Prostate gland (tissue), 2 donors: Measurements from ENCODE around the gene JMY. TPM values are rescaled to one million over a fixed set of nuclear protein-coding genes. Genes with fewer than 3 reads are reported as not detected.

Source experiments
- DNase-seq: peaks from one replicate; pipeline ENCODE4 v3.0.0-alpha.2; 2019; ENCODE audit warnings: low spot score
- H3K27ac ChIP-seq, 2 donors: fragments of 200-600 bp; sonication (generic); 2 replicates each; pipeline ENCODE4 v1.5.1; 2017 to 2019
- H3K27me3 ChIP-seq: fragments of 200-600 bp; sonication (generic); replicated peaks from 2 replicates; pipeline ENCODE4 v1.5.1; 2019; ENCODE audit not compliant: insufficient read depth
- H3K36me3 ChIP-seq, 2 donors: fragments of 200-600 bp; sonication (generic); 1 replicate in 1 of 2; 2 replicates in 1 of 2; pipeline versions ENCODE4 v1.5.1 to v1.8.1; 2017 to 2019
- H3K4me1 ChIP-seq: fragments of 200-600 bp; sonication (generic); replicated peaks from 2 replicates; pipeline ENCODE4 v1.5.1; 2019
- H3K4me3 ChIP-seq, 2 donors: fragments of 200-600 bp; sonication (generic); 2 replicates each; pipeline ENCODE4 v1.5.1; 2017 to 2019
- H3K9me3 ChIP-seq: fragments of 200-600 bp; sonication (generic); 2 replicates; pipeline ENCODE4 v1.5.1; 2017
- POLR2A ChIP-seq: fragments of 450-650 bp; IDR thresholded peaks from one replicate; pipeline ENCODE4 v1.6.1; 2016; ENCODE audit warnings: antibody characterized with exemption, mild to moderate bottlenecking
- POLR2AphosphoS5 ChIP-seq: sonication (generic); formaldehyde crosslinking; IDR thresholded peaks from one replicate; pipeline ENCODE4 v1.6.1; 2017; ENCODE audit warnings: antibody characterized with exemption
- WGBS: methylation state at CpG from one replicate; pipeline ENCODE4 v1.1.5; 2018; 5-methylcytosine and 5-hydroxymethylcytosine counted together
- intact Hi-C: fragments of 100-400 bp; cut with DNase I; formaldehyde crosslinking; loops from one replicate; pipeline ENCODE4 v1.14.2; 2022
- total RNA-seq, 2 donors: library from RNA; depleted of rRNA; stranded (reverse); fragments of >200 nt; gene quantifications; one replicate each; pipeline ENCODE4 v1.1.0, GENCODE V29; 2016
- TF ChIP-seq, protein P1 (sequence below), 4 experiments: fragments of 200-600 bp in 2 of 4; fragments of 450-650 bp in 2 of 4; sonication (generic) in 2 of 4; IDR thresholded peaks; 1 replicate in 3 of 4; 2 replicates in 1 of 4; pipeline ENCODE4 v1.5.1; 2016 to 2019; ENCODE audit warnings: antibody characterized with exemption in 4 of 4, mild to moderate bottlenecking in 2 of 4, moderate library complexity in 2 of 4

The JMY gene
- total RNA-seq, 2 donors from 2014 or later, result 19.8 to 25.7 TPM

DNA sequence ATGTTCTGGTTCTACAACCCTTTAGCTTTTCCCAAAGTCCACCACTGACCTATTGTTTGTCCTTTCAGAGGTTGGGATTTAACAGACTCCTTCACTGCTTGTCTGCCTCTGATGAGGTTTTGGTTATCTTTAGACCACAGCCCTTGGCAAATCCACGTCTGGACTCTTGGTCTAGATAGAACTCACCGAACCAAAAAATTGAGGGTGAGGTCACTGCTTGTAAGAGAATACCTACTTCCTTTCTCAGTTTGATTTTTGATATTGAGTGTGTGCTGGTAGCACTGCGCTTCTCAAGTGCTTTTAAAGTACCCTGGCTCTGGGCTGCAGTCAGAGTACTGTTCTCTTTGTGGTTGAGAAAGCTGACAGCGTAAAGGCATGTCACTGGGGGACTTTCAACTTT lies 61.7 kb downstream of the JMY start:
- 80% methylated on average over 4 of the region's 4 CpGs for WGBS
- H3K27me3 ChIP-seq, result no peaks in the 10 kb centered on the region
- intact Hi-C loops, result no loop called here
- DNase-seq, result no peak
- no peak overlapping the region for H3K27ac ChIP-seq
- no peak overlapping the region for H3K4me3 ChIP-seq
- no peaks in the 10 kb centered on the region for H3K36me3 ChIP-seq
- H3K4me1 ChIP-seq, result no peaks in the 10 kb centered on the region
- H3K9me3 ChIP-seq, result no peaks in the 10 kb centered on the region
- TF ChIP-seq POLR2AphosphoS5 (no peak), POLR2A (no peak)
- TF ChIP-seq, protein P1, sequence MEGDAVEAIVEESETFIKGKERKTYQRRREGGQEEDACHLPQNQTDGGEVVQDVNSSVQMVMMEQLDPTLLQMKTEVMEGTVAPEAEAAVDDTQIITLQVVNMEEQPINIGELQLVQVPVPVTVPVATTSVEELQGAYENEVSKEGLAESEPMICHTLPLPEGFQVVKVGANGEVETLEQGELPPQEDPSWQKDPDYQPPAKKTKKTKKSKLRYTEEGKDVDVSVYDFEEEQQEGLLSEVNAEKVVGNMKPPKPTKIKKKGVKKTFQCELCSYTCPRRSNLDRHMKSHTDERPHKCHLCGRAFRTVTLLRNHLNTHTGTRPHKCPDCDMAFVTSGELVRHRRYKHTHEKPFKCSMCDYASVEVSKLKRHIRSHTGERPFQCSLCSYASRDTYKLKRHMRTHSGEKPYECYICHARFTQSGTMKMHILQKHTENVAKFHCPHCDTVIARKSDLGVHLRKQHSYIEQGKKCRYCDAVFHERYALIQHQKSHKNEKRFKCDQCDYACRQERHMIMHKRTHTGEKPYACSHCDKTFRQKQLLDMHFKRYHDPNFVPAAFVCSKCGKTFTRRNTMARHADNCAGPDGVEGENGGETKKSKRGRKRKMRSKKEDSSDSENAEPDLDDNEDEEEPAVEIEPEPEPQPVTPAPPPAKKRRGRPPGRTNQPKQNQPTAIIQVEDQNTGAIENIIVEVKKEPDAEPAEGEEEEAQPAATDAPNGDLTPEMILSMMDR (IDR thresholded peaks at IDR 0.05), result no peak

DNA sequence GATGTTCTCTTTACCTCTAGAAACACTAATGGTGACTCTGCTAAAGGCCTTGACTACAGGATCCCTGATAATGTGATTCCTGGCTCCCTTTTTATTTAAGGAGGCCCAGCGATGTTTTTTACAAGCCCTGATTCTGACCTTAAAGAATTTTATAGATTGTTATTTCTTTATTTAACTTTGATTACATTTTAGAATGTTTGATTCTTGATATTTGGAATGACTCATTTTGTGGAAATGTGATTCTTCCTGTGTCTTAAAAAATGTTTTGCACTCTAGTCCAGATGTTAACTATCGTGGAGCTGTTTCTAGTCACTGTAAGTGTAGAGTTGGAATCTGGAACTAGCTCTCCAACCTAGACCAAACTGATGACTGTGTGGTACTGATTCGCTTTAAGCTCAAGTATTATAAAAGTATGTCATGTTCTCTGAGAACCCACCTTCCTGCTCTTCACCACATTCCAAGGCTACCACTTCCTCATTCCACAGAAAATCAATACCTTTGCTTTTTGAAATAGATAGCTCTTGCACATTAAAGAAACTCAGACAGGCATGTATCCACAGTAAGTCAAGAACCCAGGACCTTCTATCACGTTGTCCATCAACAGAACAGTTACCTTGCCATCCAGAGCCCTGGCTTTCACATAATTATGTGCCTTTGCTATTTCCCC lies 65.2 kb downstream of the JMY start:
- Histone ChIP-seq H3K27me3 (no peaks in the 10 kb centered on the region), H3K4me1 (no peaks in the 10 kb centered on the region), H3K9me3 (no peaks in the 10 kb centered on the region), H3K36me3 (no peaks in the 10 kb centered on the region), H3K4me3 (no peak overlapping the region), H3K27ac (no peak overlapping the region)
- TF ChIP-seq POLR2AphosphoS5 (no peak), POLR2A (no peak)
- TF ChIP-seq, protein P1 (IDR thresholded peaks at IDR 0.05), result no peak
- intact Hi-C loops, result no loop called here
- WGBS, result 54% methylated on average over 4 of the region's 4 CpGs
- DNase-seq, result no peak

DNA sequence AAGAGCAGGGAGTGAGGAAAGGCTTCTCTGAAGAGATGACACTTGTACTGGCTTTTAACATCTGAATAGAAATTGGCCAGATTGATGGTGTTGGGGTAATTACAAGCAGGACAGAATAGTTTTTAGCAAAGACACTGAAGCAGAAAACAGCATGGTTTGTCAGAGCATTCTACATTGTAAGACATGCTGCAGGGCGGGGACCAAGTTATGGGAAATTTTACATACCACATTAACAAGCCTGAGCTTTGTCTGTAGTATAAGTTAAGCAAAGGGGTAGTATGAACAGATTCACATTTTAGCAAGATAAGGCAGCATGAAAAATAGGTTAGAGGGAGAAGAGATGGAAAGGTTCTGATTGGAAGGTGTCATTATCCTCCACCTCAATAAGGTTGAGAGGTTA lies 66.5 kb downstream of the JMY start:
- intact Hi-C loops, result no loop called here
- Histone ChIP-seq H3K27me3 (no peaks in the 10 kb centered on the region), H3K4me3 (no peak overlapping the region), H3K27ac (no peak overlapping the region), H3K36me3 (no peaks in the 10 kb centered on the region), H3K9me3 (no peaks in the 10 kb centered on the region), H3K4me1 (no peaks in the 10 kb centered on the region)
- TF ChIP-seq, protein P1 (IDR thresholded peaks at IDR 0.05), result no peak
- TF ChIP-seq POLR2AphosphoS5, result no peak
- no peak for TF ChIP-seq POLR2A
- WGBS, result 97% methylated on average over 1 of the region's 1 CpG
- DNase-seq, result no peak

DNA sequence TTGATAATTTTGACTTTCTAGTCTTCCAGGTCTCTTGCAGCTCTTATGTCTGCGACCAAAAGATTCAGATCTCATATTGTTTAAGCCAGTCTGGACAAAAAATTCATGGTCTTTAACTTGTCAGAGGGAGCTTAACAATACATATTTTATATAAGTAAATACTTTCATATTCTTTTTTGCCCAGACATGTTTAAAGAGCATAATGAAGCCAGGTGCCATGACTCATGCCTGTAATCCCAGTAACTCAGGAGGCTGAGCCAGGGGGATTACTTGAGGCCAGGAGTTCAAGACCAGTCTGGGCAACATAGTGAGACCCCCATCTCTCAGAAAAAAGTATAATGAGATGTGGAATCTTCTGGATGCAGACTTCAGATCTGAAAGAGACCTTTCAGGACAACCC lies 69.8 kb downstream of the JMY start:
- Histone ChIP-seq H3K27ac (no peak overlapping the region), H3K4me1 (no peaks in the 10 kb centered on the region), H3K36me3 (no peaks in the 10 kb centered on the region), H3K4me3 (no peak overlapping the region), H3K9me3 (no peaks in the 10 kb centered on the region), H3K27me3 (no peaks in the 10 kb centered on the region)
- DNase-seq, result no peak
- intact Hi-C loops, result no loop called here
- TF ChIP-seq POLR2A, result no peak
- TF ChIP-seq, protein P1 (IDR thresholded peaks at IDR 0.05), result no peak
- no peak for TF ChIP-seq POLR2AphosphoS5
- WGBS, result 54% methylated on average over 1 of the region's 1 CpG

DNA sequence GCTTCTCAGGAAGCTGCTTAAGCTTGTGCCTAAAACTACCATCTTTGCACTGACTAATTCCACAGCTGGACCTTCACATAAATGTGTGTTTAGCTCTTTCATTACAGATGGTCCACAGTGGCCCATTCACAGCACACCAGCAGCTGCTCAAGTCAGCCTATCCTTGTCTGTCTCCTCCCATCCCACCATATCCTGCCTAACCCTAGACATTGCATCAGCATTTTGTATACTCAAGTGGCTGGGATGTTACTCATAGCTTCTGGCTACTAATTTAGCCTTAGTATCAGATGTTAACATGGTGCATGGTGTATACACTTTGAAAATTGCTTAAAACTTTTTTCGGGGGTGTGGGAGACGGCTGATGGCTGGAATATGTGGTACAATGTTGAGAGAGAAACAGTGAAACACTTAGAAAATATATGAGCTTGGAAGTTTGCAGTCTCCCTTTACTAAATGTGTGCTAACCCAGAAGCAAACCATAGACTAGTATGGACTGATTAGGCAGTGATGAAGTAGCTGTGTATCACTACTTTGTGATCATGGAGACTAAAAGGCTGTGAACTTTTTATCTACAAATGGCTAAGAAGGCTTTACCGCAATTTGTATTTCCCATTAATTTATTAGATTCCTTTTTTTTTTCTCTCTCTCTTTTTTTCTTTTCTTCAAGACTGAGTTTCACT lies 83.1 kb downstream of the JMY start:
- Histone ChIP-seq H3K4me1 (no peaks in the 10 kb centered on the region), H3K4me3 (no peak overlapping the region), H3K27me3 (no peaks in the 10 kb centered on the region), H3K27ac (no peak overlapping the region), H3K9me3 (no peaks in the 10 kb centered on the region), H3K36me3 (peaks cover 0 to 2% of the 10 kb centered on the region in 2 donors)
- TF ChIP-seq POLR2A (no peak), POLR2AphosphoS5 (no peak)
- TF ChIP-seq, protein P1 (IDR thresholded peaks at IDR 0.05), result no peak
- WGBS, result 98% methylated on average over 3 of the region's 3 CpGs
- DNase-seq, result no peak
- intact Hi-C loops, result no loop called here
